Measurements from ENCODE around the gene EPHA4. TPM values are rescaled to one million over a fixed set of nuclear protein-coding genes. Genes with fewer than 3 reads are reported as not detected.

Gene EPHA4
- total RNA-seq, 1 experiment from 2014 or later, result 3.4 TPM

- no peaks in the 10 kb centered on the region for H3K27me3 ChIP-seq (ENCODE audit: control insufficient read depth, insufficient read depth, low read length)
- H3K4me1 ChIP-seq (ENCODE audit: control insufficient read depth, insufficient read depth, low read length), result no peaks in the 10 kb centered on the region
- ATAC-seq, result no peak
- H3K9me3 ChIP-seq (ENCODE audit: control insufficient read depth, insufficient read depth, low read depth, low read length), result no peaks in the 10 kb centered on the region
- CTCF ChIA-PET, result no interaction called here
- no peak overlapping the region for H3K4me3 ChIP-seq (ENCODE audit: low read depth in 2 of 2, low read length in 2 of 2)
- no peaks in the 10 kb centered on the region for H3K36me3 ChIP-seq (ENCODE audit: control insufficient read depth, insufficient read depth, low read length)
- in situ Hi-C loops (cut with HindIII; ENCODE audit: low pct_unique_long_range_greater_than_20kb, low sequenced_read_pairs), result no loop called here
- H3K27ac ChIP-seq (ENCODE audit: low read length), result no peak overlapping the region
- no peak for DNase-seq (ENCODE audit: low read depth, low spot score)
- TF ChIP-seq CTCF (IDR thresholded peaks at IDR 0.05), result no peak
- no peak for TF ChIP-seq REST (IDR thresholded peaks at IDR 0.05; ENCODE audit: insufficient read depth in 1 of 2, low read depth in 2 of 2, low read length in 1 of 2)
- no peak for TF ChIP-seq TCF7L2 (IDR thresholded peaks at IDR 0.05; ENCODE audit: low read depth, low read length)
- no peak for TF ChIP-seq SIN3A (IDR thresholded peaks at IDR 0.05; ENCODE audit: borderline replicate concordance, insufficient read depth, low read depth, low read length)
- TF ChIP-seq POLR2AphosphoS5 (IDR thresholded peaks at IDR 0.05; ENCODE audit: low read depth, low read length), result no peak
- intact Hi-C loops (cut with micrococcal nuclease; ENCODE audit: unreplicated experiment), result no loop called here
- no TSS peak for BruUV-seq (replicated peaks)
- POLR2A ChIA-PET, result no interaction called here
These were observed 44.5 kb upstream of the EPHA4 start for GRCh38 chr2:221616561-221616960.

- BruUV-seq (replicated peaks), result no TSS peak
- CTCF ChIA-PET, result no interaction called here
- DNase-seq (ENCODE audit: low read depth, low spot score) (no peak), ATAC-seq (no peak)
- TF ChIP-seq TCF7L2 (IDR thresholded peaks at IDR 0.05; ENCODE audit: low read depth, low read length) (no peak), REST (IDR thresholded peaks at IDR 0.05; ENCODE audit: insufficient read depth in 1 of 2, low read depth in 2 of 2, low read length in 1 of 2) (no peak), POLR2AphosphoS5 (IDR thresholded peaks at IDR 0.05; ENCODE audit: low read depth, low read length) (no peak), CTCF (IDR thresholded peaks at IDR 0.05) (no peak), SIN3A (IDR thresholded peaks at IDR 0.05; ENCODE audit: borderline replicate concordance, insufficient read depth, low read depth, low read length) (no peak)
- intact Hi-C loops (cut with micrococcal nuclease; ENCODE audit: unreplicated experiment), result no loop called here
- no peaks in the 10 kb centered on the region for H3K9me3 ChIP-seq (ENCODE audit: control insufficient read depth, insufficient read depth, low read depth, low read length)
- H3K27ac ChIP-seq (ENCODE audit: low read length), result no peak overlapping the region
- H3K4me3 ChIP-seq (ENCODE audit: low read depth in 2 of 2, low read length in 2 of 2), result no peak overlapping the region
- no peaks in the 10 kb centered on the region for H3K36me3 ChIP-seq (ENCODE audit: control insufficient read depth, insufficient read depth, low read length)
- POLR2A ChIA-PET, result no interaction called here
- H3K4me1 ChIP-seq (ENCODE audit: control insufficient read depth, insufficient read depth, low read length), result no peaks in the 10 kb centered on the region
- in situ Hi-C loops (cut with HindIII; ENCODE audit: low pct_unique_long_range_greater_than_20kb, low sequenced_read_pairs), result no loop called here
- H3K27me3 ChIP-seq (ENCODE audit: control insufficient read depth, insufficient read depth, low read length), result no peaks in the 10 kb centered on the region
These were observed 42.2 kb upstream of the EPHA4 start for GRCh38 chr2:221614274-221614673.

Measured in Panc1 (cell line).